Stimulated activated CD8-positive, alpha-beta memory T cell treated with anti-CD3 and anti-CD28 coated beads, Interleukin-15, amount 100 ng/mL, for 24 hours (primary cell): Measurements from ENCODE around the gene TRAPPC4.
"Not testable (repeated sequence)": the region's sequence is repeated elsewhere in the genome, so short reads cannot be mapped to it uniquely, and the experiment has no call there.

ENCODE experiments used
- DNase-seq: peaks from one replicate; pipeline ENCODE4 v3.0.0-alpha.2; 2020; ENCODE audit warnings: low read depth

TRAPPC4 gene

DNA sequence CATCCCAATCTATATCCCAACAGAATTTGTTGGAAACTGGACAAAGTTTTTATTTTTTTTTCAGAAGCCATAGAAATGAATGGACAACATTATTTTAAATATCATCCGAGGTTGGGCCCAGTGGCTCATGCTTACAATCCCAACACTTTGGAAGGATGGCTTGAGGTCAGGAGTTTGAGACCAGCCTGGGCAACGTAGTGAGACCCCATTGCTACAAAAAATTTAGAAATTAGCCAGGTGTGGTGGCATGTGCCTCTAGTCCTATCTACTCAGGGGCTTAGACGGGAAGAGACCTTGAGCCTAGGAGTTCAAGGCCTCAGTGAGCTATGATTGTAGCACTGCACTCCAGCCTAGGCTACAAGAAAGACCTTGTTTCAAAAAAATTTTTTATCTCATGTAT is 16.2 kb downstream of the TRAPPC4 start:
- DNase-seq: no peak

DNA sequence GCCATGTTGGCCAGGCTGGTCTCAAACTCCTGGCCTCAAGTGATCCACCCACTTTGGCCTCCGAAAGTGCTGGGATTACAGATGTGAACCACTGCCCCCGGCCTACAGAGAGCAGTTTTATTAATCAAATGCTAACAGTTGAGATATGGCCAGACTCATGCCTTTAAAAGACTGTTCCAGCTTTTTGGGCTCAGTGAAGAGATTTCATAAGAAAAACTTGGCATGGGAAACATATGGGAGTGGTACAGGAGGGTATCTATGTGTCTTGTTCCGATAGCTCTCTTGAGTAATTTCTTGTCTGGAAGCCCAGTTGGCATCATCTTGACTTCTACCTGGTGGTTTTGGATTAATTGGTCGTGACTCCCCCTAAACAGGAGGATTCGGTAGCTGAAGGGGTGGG is 20.3 kb downstream of the TRAPPC4 start:
- DNase-seq: no peak

DNA sequence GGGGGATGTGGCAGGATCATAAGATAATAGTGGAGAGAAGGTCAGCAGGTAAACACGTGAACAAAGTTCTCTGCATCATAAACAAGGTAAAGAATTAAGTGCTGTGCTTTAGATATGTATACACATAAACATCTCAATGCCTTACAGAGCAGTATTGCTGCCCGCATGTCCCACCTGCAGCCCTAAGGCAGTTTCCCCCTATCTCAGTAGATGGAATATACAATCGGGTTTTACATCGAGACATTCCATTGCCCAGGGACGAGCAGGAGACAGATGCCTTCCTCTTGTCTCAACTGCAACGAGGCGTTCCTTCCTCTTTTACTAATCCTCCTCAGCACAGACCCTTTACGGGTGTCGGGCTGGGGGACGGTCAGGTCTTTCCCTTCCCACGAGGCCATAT is 20.9 kb downstream of the TRAPPC4 start:
- not testable (repeated sequence) for DNase-seq

DNA sequence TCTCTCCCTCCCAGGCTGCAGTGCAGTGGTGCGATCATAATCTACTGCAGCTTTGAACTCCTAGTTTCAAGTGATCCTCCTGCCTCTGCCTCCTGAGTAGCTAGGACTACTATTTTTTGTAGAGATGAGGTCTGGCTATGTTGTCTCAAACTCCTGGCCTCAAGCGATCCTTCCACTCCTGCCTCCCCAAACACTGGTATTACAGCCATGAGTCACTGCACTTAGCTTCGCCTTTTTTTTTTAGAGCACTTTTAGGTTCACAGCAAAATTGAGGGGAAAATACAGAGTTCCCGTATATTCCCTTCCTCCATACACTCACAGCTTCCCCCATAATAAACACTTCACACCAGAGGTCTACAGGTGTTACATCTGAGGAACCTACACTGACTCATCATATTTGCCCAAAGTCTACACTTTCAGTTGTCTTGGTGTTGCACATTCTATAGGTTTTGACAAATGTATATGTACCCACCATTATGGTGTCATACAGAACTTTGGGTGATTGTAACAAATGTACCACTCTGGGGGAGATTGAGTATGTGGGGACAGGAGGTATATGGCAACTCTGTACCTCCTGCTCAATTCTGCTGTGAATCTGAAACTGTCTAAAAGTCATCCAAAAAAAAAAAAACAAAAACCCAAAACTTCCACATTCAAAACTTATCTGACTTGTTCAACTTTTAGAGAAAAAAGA is 23.4 kb downstream of the TRAPPC4 start:
- DNase-seq: no peak

DNA sequence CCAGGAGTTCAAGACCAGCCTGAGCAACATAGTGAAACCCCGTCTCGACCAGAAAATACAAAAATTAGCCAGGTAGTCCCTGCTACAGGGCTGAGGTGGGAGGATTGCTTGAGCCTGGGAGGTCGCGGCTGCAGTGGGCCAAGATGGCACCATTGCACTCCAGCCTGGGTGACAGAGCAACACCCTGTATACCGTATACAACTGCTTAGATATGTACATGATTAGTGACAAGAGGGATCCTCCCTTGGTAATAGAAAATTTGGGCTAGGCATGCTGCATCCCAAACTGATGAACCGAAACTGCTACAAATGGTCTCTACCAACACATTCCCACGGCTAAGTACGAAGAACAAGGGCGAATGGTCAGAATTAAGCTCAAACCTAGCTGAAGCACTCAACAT is 24.4 kb downstream of the TRAPPC4 start:
- no peak for DNase-seq

DNA sequence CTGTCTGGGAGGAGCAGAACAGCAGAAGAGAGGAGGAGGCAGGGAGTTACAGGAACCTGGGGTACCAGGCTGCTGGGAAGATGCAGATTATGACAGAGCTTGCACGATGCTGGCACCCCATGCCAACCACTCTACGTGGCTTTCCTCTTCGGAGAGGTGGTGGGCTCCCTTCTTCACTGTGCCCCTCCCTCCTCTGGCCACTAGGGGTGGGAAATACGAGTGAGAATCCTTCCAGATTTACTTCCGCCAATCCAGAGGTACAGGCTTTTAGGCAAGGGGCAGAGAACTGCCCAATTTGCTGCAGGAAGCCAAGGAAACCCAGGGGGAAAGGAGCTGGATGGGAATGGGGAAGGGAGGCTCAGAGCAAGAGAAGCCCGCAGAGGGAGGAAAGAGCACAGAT is 26.1 kb downstream of the TRAPPC4 start:
- no peak for DNase-seq

DNA sequence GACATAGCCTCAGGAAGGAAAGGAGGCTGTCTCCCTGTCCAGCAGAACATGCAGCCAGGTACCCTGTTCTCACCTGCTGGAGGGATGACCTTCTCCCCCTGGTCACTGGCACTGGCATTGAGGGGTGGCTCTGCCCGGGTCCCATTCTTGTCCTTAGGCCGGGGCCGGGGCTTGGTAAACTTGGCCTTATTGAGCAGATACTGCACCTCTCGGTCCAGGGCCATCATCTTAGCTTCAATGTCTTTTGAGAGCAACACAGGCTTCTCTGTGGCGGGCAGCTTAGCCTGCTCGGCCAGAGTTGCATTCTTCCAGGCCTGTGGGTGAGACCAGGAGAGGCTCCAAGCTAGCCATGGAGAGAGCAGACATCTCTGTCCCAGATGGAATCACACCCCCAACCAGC is 27.9 kb downstream of the TRAPPC4 start:
- no peak for DNase-seq

DNA sequence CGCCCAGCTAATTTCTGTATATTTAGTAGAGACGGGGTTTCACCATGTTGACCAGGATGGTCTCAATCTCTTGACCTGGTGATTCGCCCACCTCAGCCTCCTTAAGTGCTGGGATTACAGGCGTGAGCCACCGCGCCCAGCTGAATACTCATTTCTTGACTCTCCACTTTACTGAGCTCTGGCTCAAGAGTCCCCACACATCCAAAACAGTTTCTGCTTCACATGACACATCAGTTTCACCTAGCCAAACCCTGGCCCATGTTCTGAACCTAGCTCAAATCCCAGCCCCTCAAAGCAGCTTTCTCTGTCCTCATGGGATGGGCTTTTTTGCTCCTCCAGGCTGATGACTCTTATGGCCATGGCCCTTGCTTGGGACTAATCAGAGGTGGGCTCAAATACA is 28.6 kb downstream of the TRAPPC4 start:
- no peak for DNase-seq

DNA sequence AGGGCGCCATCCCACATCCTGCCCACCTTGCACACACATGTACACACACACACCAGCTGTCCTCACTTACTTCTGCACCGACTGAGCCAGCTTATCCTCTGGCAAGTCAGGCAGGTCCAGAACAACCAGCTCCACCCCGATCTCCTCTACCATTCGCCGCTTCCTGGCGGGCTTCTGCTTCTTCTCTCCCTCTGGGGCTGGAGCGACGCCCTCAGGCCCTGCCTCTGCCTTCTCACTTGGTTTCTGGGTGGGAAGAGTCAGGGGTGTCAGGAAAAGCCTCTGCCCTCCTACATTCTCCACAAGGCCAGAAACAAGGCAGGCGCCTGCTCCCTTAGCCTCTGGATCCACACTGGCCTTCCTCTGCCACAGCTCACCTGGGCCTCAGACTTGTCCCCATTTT is 30.1 kb downstream of the TRAPPC4 start:
- no peak for DNase-seq

DNA sequence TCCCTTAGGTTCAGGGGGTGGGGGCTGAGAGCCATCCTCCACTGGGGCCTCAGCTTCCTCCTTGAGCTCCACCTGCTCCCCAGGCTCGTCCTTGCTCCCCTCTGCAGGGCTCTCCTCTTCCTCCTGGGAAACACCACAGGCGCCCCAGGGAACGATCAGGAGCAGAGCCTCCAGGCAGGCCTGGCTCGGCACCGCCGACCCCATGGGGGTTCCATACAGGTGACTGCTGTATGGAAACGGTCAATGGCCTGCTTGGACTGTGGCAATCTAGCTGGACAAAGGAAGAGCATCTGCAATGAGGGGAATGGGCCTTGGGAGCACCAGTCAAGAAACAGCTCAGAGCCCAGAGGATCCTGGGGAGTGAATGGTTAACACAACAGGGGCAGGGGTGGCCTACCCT is 30.5 kb downstream of the TRAPPC4 start:
- no peak for DNase-seq

DNA sequence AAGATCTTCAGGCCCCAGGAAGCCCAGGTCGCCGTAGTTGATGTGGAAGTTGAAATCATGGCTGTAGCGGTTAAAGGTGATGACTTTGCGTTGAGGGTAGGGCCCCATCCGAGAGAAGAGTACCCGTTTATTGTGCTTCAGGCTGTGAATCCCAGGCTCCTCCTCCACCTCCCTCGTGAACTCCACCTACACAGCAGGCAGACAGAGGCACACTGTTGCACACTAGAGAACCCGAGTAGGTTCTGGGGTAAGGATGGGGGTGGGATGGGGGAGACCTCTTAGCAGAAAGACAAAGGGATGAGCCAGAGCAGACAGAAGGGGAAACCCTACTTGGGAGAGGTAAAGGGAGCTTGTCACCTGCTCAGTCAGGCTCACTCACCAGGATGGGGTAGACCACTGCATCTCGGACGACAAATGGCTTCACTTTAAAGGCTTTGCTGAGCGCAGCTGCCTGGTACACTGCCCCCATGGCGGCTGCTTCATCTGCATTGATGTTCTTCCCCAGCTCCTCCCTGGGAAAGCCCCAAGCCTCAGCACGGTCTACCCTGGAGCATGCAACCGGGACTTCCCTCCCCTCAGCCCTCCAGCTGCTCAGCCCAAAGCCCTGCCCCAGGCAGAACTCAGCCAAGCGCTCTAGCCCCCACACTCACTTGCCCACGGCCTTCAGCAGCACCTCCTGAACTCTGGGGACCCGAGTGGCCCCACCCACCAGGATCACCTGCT is 33.0 kb downstream of the TRAPPC4 start:
- no peak for DNase-seq

DNA sequence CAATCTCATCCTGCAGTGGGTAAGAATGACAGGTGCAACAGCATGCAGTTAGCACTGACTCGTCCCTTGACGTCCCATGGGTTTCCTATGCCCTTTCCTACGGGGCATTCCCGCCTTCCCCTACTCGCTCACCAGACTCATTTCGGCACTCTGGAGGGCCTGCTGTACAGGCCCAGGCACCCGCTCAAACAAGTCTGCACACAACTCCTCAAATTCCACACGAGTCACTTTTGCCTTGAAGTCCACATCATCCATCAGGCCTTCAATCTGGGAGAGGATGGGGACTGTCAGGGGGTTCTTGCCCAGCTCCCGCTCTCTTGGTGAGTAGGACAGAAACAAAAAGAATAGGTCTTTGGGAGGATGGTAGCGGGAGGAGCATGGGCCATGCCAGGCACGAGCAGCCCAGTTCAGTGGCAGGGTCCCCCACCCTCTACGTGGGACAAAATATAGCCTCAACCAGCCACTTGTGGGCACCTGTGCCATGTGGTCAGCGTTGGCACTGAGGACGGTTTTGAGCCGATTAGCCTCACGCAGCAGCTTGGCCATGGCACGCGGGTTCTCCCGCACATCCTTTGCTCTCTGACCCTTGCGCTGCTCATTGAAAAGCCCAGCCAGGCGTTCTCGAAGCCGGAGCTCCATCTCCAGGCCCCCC is 33.7 kb downstream of the TRAPPC4 start:
- no peak for DNase-seq

DNA sequence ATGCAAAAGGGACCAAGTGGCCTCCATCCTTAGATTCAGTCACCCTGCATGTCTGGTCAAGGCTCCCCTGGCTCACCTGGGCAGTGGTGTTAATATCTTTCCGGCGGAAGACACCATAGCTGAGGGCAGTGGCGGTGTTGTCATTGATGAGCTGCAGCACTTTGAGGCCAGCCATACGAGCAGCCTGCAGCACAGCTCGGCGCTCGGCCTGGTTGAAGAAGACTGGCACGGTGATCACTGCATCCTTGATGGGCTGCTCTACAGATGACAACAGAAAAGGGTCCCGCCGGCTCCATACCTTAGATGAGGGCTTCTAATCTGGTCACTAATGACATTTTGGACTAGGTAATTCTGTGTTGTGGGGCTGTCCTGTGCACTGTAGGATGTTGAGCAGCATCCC is 35.9 kb downstream of the TRAPPC4 start:
- no peak for DNase-seq

DNA sequence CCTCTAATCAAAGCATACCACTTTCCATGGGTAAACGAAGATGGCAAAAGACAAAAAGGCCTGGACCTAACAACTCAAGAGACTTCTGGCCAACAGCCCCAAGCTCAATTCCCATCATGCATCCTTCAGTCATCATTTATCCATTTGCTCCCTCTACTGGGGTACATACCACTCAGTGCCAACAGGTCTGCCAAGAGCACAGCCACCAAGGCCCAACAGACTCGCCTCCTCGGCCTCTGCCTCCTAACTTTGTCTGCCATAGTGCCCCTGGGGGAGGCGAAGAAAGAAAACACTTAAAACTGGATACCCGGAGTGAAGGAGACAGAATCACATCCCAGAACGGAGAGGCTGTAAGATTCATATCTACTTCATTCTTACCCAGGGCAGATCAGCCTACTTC is 37.3 kb downstream of the TRAPPC4 start:
- no peak for DNase-seq

DNA sequence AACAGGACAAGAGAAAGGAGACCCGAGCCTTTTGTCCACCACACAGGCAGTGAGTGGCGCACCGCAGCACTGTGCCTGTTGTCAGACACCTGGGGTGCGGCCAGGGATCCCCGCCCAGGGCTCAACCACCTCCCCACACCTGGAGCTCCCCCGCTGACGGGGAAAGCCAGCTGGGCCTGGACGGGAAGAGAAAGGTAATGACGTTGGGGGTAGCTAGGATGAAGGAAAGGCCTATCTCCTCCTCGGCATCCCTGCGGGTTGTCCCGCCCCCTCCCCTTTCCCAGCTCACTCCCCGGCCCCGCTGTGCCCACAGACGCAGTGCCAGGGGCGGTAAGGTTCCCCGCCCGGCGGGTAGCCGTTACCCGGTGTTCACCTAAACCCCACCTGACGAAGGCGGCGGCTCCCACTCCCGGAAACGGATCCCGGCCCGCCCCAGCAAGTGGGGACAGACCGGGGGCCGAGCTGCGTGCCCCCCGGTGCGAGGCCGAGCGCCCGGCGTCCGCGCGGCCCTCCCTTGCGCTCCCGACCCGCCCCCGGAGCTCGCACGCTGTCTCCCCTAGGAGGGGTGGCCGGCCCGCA is 37.9 kb downstream of the TRAPPC4 start:
- peak; percentile 23 for DNase-seq

DNA sequence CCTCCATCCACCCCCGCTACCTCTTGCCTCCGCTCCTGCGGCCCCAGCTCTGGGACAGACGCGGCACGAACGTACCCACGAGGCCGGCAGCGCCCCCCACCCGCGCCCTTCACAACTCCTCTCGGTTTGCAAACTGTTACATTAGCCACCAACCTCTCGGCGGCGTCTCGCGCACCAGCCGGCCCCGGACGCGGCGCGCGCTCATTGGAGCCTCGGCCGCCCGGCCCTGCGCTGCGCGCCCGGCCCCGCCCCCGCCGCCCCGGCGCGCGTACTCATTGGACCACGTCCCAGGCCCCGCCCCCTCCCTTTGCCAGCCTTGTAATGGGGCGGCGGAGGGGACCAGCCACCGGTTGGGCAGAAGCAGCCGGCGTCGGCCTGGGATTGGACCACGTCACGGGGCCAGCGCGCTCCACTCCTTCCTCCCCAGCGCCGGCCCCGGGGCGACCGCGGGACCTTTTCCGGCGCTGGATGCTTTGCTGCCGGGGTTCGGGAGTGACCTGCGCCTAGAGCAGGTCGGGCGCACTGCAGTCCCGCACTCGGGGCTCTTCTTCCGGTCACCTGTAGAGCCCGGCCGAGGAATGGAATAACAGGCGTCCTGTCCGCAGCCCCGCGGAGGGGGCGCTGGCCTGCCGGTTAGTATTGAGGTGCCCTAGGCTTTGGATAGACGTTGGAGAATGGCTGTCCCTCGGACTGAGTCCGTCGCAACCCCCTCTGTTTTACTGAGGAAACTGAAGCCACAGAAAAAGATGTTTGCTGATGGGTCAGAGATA is 38.6 kb downstream of the TRAPPC4 start, which contains the start of gene HYOU1:
Gene HYOU1 (minus strand): TSS at position 206 of the 770 bp plus-strand sequence. CDS start 1,045 bp downstream, outside the sequence.
- DNase-seq: peak; percentile 98

DNA sequence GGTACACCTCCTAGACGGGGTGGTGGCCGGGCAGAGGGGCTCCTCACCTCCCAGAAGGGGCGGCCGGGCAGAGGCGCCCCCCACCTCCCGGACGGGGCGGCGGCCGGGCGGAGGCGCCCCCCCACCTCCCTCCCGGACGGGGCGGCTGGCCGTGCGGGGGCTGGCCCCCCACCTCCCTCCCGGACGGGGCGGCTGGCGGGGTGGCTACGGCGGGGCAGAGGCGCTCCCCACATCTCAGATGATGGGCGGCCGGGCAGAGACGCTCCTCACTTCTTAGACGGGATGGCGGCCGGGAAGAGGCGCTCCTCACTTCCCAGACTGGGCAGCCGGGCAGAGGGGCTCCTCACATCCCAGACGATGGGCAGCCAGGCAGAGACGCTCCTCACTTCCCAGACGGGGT is 40.6 kb downstream of the TRAPPC4 start:
- DNase-seq: not testable (repeated sequence)

DNA sequence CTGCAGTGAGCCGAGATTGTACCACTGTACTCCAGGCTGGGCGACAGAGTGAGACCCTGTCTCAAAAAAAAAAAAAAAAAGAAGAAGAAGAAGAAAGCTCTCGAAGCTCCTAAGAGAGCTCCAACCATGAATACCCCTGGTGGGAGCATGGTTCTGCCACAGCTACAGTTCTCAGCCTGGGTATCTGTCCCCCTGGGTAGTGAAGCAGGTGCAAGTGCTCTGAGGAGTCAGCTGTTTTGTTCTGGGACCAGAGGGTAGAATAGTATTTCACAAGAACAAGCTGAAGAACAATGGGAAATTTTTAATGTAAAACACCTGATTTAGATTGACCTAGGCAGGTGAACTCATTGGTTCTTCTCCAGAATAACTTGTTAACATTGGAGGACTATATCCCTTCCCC is 42.7 kb downstream of the TRAPPC4 start:
- no peak for DNase-seq

DNA sequence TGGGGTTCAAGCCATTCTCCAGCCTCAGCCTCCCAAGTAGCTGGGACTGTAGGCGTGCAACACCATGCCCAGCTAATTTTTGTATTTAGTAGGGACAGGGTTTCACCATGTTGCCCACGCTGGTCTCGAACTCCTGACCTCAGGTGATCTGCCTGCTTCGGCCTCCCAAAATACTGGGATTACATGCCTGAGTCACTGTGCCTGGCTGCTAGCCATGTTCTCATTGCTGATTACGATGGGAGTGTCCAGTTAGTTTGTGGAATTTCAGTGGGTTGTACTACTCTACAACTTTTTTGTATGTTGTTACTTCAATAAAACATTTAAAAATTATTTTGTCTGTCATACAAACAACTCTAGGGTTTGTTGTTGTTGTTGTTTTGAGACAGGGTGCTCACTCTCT is 44.2 kb downstream of the TRAPPC4 start:
- DNase-seq: no peak

DNA sequence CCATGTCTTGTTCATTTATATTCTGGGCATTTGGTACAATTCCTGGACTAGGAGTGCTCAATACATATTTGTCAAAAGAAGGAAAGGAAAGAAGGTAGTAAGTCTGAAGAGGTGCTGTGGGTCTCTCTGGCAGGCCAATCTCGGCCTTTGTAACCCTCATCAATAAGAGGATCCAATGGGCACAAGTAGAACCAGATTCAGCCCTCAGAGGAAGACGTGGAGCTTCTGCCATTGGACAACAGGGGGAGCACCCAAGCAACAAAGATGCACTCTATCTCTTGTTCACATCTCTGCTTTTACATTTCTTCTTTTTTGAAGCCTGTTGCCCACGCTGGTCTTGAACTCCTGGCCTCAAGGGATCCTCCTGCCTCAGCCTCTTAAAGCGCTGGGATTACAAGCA is 46.8 kb downstream of the TRAPPC4 start:
- DNase-seq: no peak

DNA sequence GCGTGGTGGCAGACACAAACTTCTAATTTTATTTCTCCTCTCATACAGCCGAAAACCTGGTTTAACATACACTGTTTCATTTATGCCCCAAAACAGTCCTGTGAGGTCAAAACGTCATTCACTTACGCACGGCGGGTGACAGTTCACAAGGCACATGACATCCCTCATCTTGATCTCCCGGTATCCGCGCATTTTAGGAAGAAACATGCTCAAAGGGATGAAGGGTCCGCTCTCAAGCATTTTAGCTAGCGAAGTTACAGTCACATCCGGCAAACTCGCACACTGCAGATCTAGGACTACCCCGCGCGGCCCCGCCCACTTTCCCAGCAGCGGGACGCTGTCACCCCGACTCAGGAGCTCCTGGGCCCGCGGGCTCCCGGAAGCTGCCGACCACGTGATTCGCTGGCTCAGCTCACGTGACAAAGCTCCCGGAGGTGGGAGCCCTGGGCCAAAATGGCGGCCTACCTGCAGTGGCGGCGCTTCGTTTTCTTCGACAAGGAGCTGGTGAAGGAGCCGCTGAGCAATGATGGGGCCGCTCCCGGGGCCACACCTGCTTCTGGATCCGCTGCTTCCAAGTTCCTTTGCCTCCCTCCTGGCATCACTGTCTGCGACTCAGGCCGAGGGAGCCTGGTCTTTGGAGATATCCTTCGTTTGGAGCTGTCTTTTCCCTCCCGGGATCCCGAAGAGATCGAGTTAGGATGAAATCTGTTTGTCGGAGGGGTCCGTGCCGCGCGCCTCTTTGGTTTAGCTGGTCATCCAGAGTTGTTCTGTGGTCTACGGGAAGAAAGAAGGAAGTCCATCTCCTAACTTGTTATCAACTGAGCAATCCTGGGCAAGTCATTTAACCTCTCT is 49.0 kb downstream of the TRAPPC4 start, which contains the start of gene VPS11:
Gene VPS11 (plus strand): TSS at position 448 of the 852 bp plus-strand sequence. CDS start 6 bp downstream, at position 454.
- DNase-seq: peak; percentile 92
